ENCODE results near the gene VPS13C.

- TF ChIP-seq, protein P1, sequence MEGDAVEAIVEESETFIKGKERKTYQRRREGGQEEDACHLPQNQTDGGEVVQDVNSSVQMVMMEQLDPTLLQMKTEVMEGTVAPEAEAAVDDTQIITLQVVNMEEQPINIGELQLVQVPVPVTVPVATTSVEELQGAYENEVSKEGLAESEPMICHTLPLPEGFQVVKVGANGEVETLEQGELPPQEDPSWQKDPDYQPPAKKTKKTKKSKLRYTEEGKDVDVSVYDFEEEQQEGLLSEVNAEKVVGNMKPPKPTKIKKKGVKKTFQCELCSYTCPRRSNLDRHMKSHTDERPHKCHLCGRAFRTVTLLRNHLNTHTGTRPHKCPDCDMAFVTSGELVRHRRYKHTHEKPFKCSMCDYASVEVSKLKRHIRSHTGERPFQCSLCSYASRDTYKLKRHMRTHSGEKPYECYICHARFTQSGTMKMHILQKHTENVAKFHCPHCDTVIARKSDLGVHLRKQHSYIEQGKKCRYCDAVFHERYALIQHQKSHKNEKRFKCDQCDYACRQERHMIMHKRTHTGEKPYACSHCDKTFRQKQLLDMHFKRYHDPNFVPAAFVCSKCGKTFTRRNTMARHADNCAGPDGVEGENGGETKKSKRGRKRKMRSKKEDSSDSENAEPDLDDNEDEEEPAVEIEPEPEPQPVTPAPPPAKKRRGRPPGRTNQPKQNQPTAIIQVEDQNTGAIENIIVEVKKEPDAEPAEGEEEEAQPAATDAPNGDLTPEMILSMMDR (IDR thresholded peaks at IDR 0.05), result no peak
- TF ChIP-seq POLR2A (IDR thresholded peaks at IDR 0.05), result no peak
These were observed 239.3 kb downstream of the VPS13C start for GRCh38 chr15:61820951-61821350.

All from stomach (tissue), 4 donors.